Calu3 (cell line): ENCODE results near the gene ATF7. TPM values are rescaled to one million over a fixed set of nuclear protein-coding genes. Genes with fewer than 3 reads are reported as not detected.
"Not testable (repeated sequence)": the region's sequence is repeated elsewhere in the genome, so short reads cannot be mapped to it uniquely, and the experiment has no call there.

Experiments
- BruUV-seq: library from RNA; stranded (reverse); fragments of 400-500 nt; replicated peaks from 2 replicates; lab custom pipeline; 2021; lab: Mats Ljungman, UMichigan
- CTCF ChIA-PET: fragments of 300-600 bp; sonication (Branson Sonifier 250); formaldehyde crosslinking; loops from one replicate; lab custom pipeline; 2022; ENCODE audit warnings: antibody characterized with exemption; lab: Charles Lee
- DNase-seq: peaks from one replicate; pipeline ENCODE4 v3.0.0; 2022
- H3K27ac Mint-ChIP-seq: one replicate; pipeline ENCODE4 v1.8.0; 2022; ENCODE audit warnings: mixed read lengths; ENCODE audit not compliant: unreplicated experiment
- H3K27me3 Mint-ChIP-seq: one replicate; pipeline ENCODE4 v1.8.0; 2022; ENCODE audit warnings: mixed read lengths; ENCODE audit not compliant: unreplicated experiment
- H3K36me3 Mint-ChIP-seq: one replicate; pipeline ENCODE4 v1.8.0; 2022; ENCODE audit warnings: mild to moderate bottlenecking, moderate library complexity, mixed read lengths; ENCODE audit not compliant: insufficient read depth, unreplicated experiment
- H3K4me1 Mint-ChIP-seq: one replicate; pipeline ENCODE4 v1.8.0; 2022; ENCODE audit warnings: mild to moderate bottlenecking, low read depth, mixed read lengths; ENCODE audit not compliant: unreplicated experiment
- H3K4me3 Mint-ChIP-seq: one replicate; pipeline ENCODE4 v1.8.0; 2022; ENCODE audit warnings: mild to moderate bottlenecking, low read depth, moderate library complexity, mixed read lengths; ENCODE audit not compliant: unreplicated experiment
- H3K9me3 Mint-ChIP-seq: one replicate; pipeline ENCODE4 v1.8.0; 2022; ENCODE audit warnings: low read depth, mixed read lengths; ENCODE audit not compliant: unreplicated experiment
- CTCF ChIP-seq: fragments of 200-600 bp; IDR thresholded peaks from one replicate; pipeline ENCODE4 v1.8.0; 2022; ENCODE audit warnings: antibody characterized with exemption; ENCODE audit not compliant: unreplicated experiment
- intact Hi-C: fragments of 100-400 bp; cut with micrococcal nuclease; formaldehyde crosslinking; loops from one replicate; pipeline ENCODE4 v1.10.0; 2022; ENCODE audit not compliant: unreplicated experiment
- total RNA-seq: library from RNA; stranded (reverse); gene quantifications from 2 replicates; pipeline ENCODE4 v1.2.3, GENCODE V29; 2022

Gene ATF7
- total RNA-seq, 1 experiment from 2014 or later: 18.0 TPM

GRCh38 chr12:53611304-53611703 is 14.9 kb downstream of the ATF7 start:
- Mint-ChIP-seq H3K27me3 (no peaks in the 10 kb centered on the region), H3K4me3 (no peak overlapping the region), H3K36me3 (peaks cover 7% of the 10 kb centered on the region), H3K27ac (no peak overlapping the region), H3K9me3 (no peaks in the 10 kb centered on the region), H3K4me1 (no peaks in the 10 kb centered on the region)
- no peak for DNase-seq
- intact Hi-C loops: no loop called here
- CTCF ChIA-PET: no interaction called here
- TF ChIP-seq CTCF: no peak
- no TSS peak for BruUV-seq

GRCh38 chr12:53606688-53607087 is 19.5 kb downstream of the ATF7 start:
- BruUV-seq: not testable (repeated sequence)

GRCh38 chr12:53604581-53604980 is 21.6 kb downstream of the ATF7 start:
- Mint-ChIP-seq H3K4me1 (no peaks in the 10 kb centered on the region), H3K36me3 (no peaks in the 10 kb centered on the region), H3K27me3 (no peaks in the 10 kb centered on the region), H3K4me3 (no peak overlapping the region), H3K9me3 (no peaks in the 10 kb centered on the region), H3K27ac (no peak overlapping the region)
- CTCF ChIA-PET: interaction anchor here (0.7 kb wide), 1 partner anchor 488 kb away, joined by 5 read pairs; no protein-coding TSS in a partner anchor
- intact Hi-C loops: loop anchor here (10.0 kb wide), 1 partner anchor 60 kb away; no protein-coding TSS in a partner anchor
- no peak for TF ChIP-seq CTCF
- DNase-seq: no peak
- BruUV-seq: no TSS peak

More at GRCh38 chr12:53606688-53607087, 19.5 kb downstream of the ATF7 start:
- CTCF ChIA-PET, H3K9me3 Mint-ChIP-seq, H3K4me3 Mint-ChIP-seq, H3K27ac Mint-ChIP-seq, H3K4me1 Mint-ChIP-seq, DNase-seq, H3K27me3 Mint-ChIP-seq, H3K36me3 Mint-ChIP-seq: not testable (repeated sequence)
- intact Hi-C loops: loop anchor here (10.0 kb wide), 1 partner anchor 62 kb away; no protein-coding TSS in a partner anchor

GRCh38 chr12:53603804-53604203 is 22.4 kb downstream of the ATF7 start:
- Mint-ChIP-seq H3K27ac (no peak overlapping the region), H3K9me3 (no peaks in the 10 kb centered on the region), H3K36me3 (no peaks in the 10 kb centered on the region), H3K4me1 (no peaks in the 10 kb centered on the region), H3K27me3 (no peaks in the 10 kb centered on the region), H3K4me3 (no peak overlapping the region)
- CTCF ChIA-PET: no interaction called here
- intact Hi-C loops: loop anchor here (10.0 kb wide), 1 partner anchor 59 kb away; no protein-coding TSS in a partner anchor
- TF ChIP-seq CTCF: no peak
- no peak for DNase-seq
- no TSS peak for BruUV-seq

- no peaks in the 10 kb centered on the region for H3K36me3 Mint-ChIP-seq
- H3K4me3 Mint-ChIP-seq: no peak overlapping the region
- H3K4me1 Mint-ChIP-seq: no peaks in the 10 kb centered on the region
- no peak for TF ChIP-seq CTCF
- intact Hi-C loops: loop anchor here (10.0 kb wide), 1 partner anchor 58 kb away; no protein-coding TSS in a partner anchor
- no peak overlapping the region for H3K27ac Mint-ChIP-seq
- H3K9me3 Mint-ChIP-seq: no peaks in the 10 kb centered on the region
- no peaks in the 10 kb centered on the region for H3K27me3 Mint-ChIP-seq
- no TSS peak for BruUV-seq
- CTCF ChIA-PET: no interaction called here
- no peak for DNase-seq
Measured at GRCh38 chr12:53603196-53603595, 23.0 kb downstream of the ATF7 start.
